ENCODE results near the gene CCNK.

DNA sequence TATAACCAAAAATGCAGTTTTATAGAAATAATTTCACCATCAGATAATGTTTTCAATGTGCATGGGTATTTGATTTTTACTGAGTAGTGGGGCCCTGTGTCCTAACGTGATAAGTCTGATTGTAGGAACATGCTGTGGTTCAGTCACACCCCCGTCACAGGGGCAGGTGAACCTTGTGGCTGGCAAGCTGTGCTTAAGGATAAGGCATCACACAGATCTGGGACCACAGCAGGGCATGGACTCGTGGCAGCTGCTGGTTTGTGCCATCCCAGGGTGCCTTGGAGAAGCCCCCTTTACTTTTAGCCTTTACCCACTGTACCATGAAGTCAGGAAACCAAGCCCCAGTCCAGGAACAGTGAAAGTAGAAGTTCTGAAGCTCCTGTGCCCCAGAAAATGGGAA, 16.7 kb downstream of the CCNK start:
- TF ChIP-seq CTCF (IDR thresholded peaks at IDR 0.05 in 4 of 5, conservative IDR thresholded peaks at IDR 0.05 in 1 of 5) (no peak), POLR2A (IDR thresholded peaks at IDR 0.05) (no peak)
